SK-N-MC (cell line): ENCODE data around the gene SLC25A47.
A peak's percentile ranks its signal among the peaks of the same experiment; 100 is the strongest.
"Not testable (repeated sequence)": the region's sequence is repeated elsewhere in the genome, so short reads cannot be mapped to it uniquely, and the experiment has no call there.

Experiments
- DNase-seq: peaks from one replicate; pipeline ENCODE4 v3.0.0-alpha.2; 2011; ENCODE audit warnings: low read depth, low spot score
- H3K27ac ChIP-seq: fragments of 200-600 bp; sonication (generic); 2 replicates; pipeline ENCODE4 v1.5.1; 2016; ENCODE audit warnings: mixed run types
- H3K36me3 ChIP-seq: fragments of 200-600 bp; sonication (generic); 2 replicates; pipeline ENCODE4 v1.6.1; 2017; ENCODE audit warnings: antibody characterized with exemption, low read length, mixed read lengths; ENCODE audit not compliant: insufficient read depth
- H3K4me3 ChIP-seq: fragments of 200-600 bp; sonication (generic); 2 replicates; pipeline ENCODE4 v1.5.1; 2016
- H3K9ac ChIP-seq: fragments of 200-600 bp; sonication (generic); 2 replicates; pipeline ENCODE4 v1.8.0; 2017; ENCODE audit warnings: mixed run types, mixed read lengths; ENCODE audit not compliant: insufficient read length
- H3K9me3 ChIP-seq: fragments of 200-600 bp; sonication (generic); 2 replicates; pipeline ENCODE4 v1.6.1; 2017; ENCODE audit warnings: low read depth, mild to moderate bottlenecking, antibody characterized with exemption, low read length, moderate library complexity, mixed read lengths
- EZH2 ChIP-seq: fragments of 200-600 bp; sonication (generic); IDR thresholded peaks from one replicate; pipeline ENCODE4 v1.6.1; 2017; ENCODE audit warnings: antibody characterized with exemption
- FOXP2 ChIP-seq: optimal IDR thresholded peaks from 2 replicates; pipeline ENCODE3; 2011; ENCODE audit warnings: mild to moderate bottlenecking, moderate library complexity; ENCODE audit not compliant: insufficient read depth; ENCODE audit errors: extremely low read length, control extremely low read depth
- POLR2AphosphoS5 ChIP-seq: IDR thresholded peaks from 2 replicates; pipeline ENCODE4 v1.6.1; 2012; ENCODE audit warnings: mild to moderate bottlenecking, low read depth, low read length, borderline replicate concordance

SLC25A47 gene

DNA sequence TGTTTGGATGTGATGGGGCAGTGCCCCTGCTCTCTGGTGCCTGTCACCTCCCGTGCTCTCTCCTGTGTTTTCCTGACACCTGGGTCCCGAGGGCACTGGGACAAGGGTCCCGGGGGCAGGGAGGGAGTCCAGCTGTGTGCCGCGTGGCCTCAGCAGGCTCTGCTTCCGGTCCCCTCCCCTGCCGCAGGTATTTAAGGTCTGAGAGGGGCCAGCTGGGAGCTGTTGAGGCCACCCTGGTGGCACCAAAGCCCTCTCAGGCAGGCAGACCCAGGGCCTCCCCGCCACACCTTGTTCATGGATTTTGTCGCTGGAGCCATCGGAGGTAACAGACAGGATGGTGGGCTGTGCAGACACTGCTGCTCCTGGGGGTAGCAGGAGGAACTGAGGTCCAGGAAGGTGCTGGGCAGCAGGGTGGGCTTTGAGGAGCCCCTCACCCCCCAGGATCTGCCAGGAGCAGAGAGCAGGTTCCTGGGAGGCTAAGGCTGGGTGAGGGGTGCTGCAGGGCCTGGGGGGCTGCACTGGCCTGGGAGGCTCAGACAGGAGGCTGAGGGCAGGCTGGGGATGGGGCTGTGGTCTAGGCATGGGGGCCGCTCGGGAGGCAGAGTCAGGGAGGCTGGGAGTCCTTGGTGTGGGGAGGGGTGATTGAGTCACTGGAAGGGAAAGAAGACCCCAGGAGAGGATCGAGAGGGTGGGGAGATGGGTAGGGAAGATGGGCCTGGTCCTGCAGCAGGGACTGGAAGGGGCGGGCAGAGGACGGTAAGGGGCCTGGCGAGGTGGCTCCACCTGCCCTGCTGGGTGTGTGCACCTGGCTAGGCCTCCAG, at the start of gene SLC25A47:
Gene SLC25A47 (plus strand): TSS at position 219 of the 821 bp plus-strand sequence. CDS start 76 bp downstream, at position 295.
- no peak within 1 kb of the TSS for H3K4me3 ChIP-seq
- no peak for TF ChIP-seq EZH2
- TF ChIP-seq POLR2AphosphoS5: no peak
- no peak for TF ChIP-seq FOXP2
- H3K27ac ChIP-seq: no peak within 1 kb of the TSS
- H3K36me3 ChIP-seq: no peaks in the 10 kb centered on the region
- H3K9ac ChIP-seq: no peak within 1 kb of the TSS
- H3K9me3 ChIP-seq: no peaks in the 10 kb centered on the region
- no peak for DNase-seq

- peaks cover 47% of the 10 kb centered on the region for H3K36me3 ChIP-seq
- no peak for DNase-seq
- no peak overlapping the region for H3K9ac ChIP-seq
- no peak for TF ChIP-seq EZH2
- no peak for TF ChIP-seq FOXP2
- TF ChIP-seq POLR2AphosphoS5: no peak
- H3K9me3 ChIP-seq: no peaks in the 10 kb centered on the region
- no peak overlapping the region for H3K27ac ChIP-seq
- no peak overlapping the region for H3K4me3 ChIP-seq
Observed at GRCh38 chr14:100274250-100274649, 48.9 kb upstream of the SLC25A47 start.

- TF ChIP-seq POLR2AphosphoS5 (no peak), EZH2 (no peak), FOXP2 (no peak)
- no peak for DNase-seq
- H3K36me3 ChIP-seq: peaks cover 45% of the 10 kb centered on the region
- no peak overlapping the region for H3K9ac ChIP-seq
- H3K27ac ChIP-seq: no peak overlapping the region
- H3K4me3 ChIP-seq: no peak overlapping the region
- no peaks in the 10 kb centered on the region for H3K9me3 ChIP-seq
Observed at GRCh38 chr14:100275214-100275613, 47.9 kb upstream of the SLC25A47 start.

GRCh38 chr14:100278702-100279101, 44.4 kb upstream of the SLC25A47 start:
- no peak overlapping the region for H3K9ac ChIP-seq
- TF ChIP-seq EZH2 (no peak), POLR2AphosphoS5 (no peak), FOXP2 (no peak)
- no peak for DNase-seq
- no peaks in the 10 kb centered on the region for H3K9me3 ChIP-seq
- H3K36me3 ChIP-seq: peaks cover 45% of the 10 kb centered on the region
- peak overlapping the region; percentile 22; the same call in 1 of the 2 replicates for H3K27ac ChIP-seq
- H3K4me3 ChIP-seq: no peak overlapping the region

GRCh38 chr14:100279133-100279532, 44.0 kb upstream of the SLC25A47 start:
- no peak for DNase-seq
- Histone ChIP-seq H3K36me3 (peaks cover 44% of the 10 kb centered on the region), H3K9ac (no peak overlapping the region), H3K4me3 (no peak overlapping the region), H3K9me3 (no peaks in the 10 kb centered on the region), H3K27ac (peak overlapping the region; percentile 22; the same call in 1 of the 2 replicates)
- TF ChIP-seq FOXP2: no peak
- no peak for TF ChIP-seq POLR2AphosphoS5
- TF ChIP-seq EZH2: no peak

- no peak for TF ChIP-seq POLR2AphosphoS5
- TF ChIP-seq EZH2: no peak
- no peak for TF ChIP-seq FOXP2
- H3K9ac ChIP-seq: no peak overlapping the region
- no peak for DNase-seq
- H3K36me3 ChIP-seq: peaks cover 40% of the 10 kb centered on the region
- H3K9me3 ChIP-seq: no peaks in the 10 kb centered on the region
- no peak overlapping the region for H3K4me3 ChIP-seq
- no peak overlapping the region for H3K27ac ChIP-seq
Observed at GRCh38 chr14:100279563-100279962, 43.6 kb upstream of the SLC25A47 start.

- no peak for TF ChIP-seq EZH2
- no peak; the same call in 1 of the 2 replicates for TF ChIP-seq POLR2AphosphoS5
- peaks cover 24% of the 10 kb centered on the region for H3K36me3 ChIP-seq
- no peak overlapping the region for H3K9ac ChIP-seq
- H3K27ac ChIP-seq: no peak overlapping the region
- DNase-seq: no peak
- no peaks in the 10 kb centered on the region for H3K9me3 ChIP-seq
- no peak overlapping the region for H3K4me3 ChIP-seq
Observed at GRCh38 chr14:100281286-100282082, 41.7 kb upstream of the SLC25A47 start.

DNA sequence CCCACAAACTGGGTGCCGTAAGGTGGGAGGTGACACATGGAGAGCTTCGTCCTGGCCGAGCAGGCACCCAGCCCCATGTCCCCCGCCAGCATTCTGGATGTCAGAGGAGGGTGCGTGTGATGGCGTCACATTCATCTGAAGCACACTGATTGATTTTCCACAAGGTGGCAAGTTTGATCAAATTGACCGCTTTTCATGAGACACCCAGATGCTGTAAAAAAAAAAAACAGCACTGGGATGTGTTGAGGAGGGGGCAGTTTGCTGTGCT, 41.1 kb upstream of the SLC25A47 start:
- peak overlapping the region; percentile 70; the same call in 1 of the 2 replicates for H3K27ac ChIP-seq
- no peak overlapping the region for H3K9ac ChIP-seq
- H3K9me3 ChIP-seq: no peaks in the 10 kb centered on the region
- peaks cover 19% of the 10 kb centered on the region for H3K36me3 ChIP-seq
- no peak for DNase-seq
- H3K4me3 ChIP-seq: no peak overlapping the region
- no peak for TF ChIP-seq EZH2
- TF ChIP-seq FOXP2: no peak
- TF ChIP-seq POLR2AphosphoS5: no peak

GRCh38 chr14:100282766-100283419, 40.2 kb upstream of the SLC25A47 start:
- TF ChIP-seq FOXP2 (no peak), POLR2AphosphoS5 (no peak), EZH2 (no peak)
- Histone ChIP-seq H3K27ac (peak overlapping the region; percentile 70), H3K9ac (no peak overlapping the region), H3K36me3 (peaks cover 10% of the 10 kb centered on the region), H3K9me3 (no peaks in the 10 kb centered on the region), H3K4me3 (no peak overlapping the region)
- no peak for DNase-seq

GRCh38 chr14:100283436-100283835, 39.7 kb upstream of the SLC25A47 start:
- not testable (repeated sequence) for H3K9ac ChIP-seq, H3K9me3 ChIP-seq, H3K4me3 ChIP-seq, DNase-seq, H3K36me3 ChIP-seq
- peak overlapping the region; percentile 70 for H3K27ac ChIP-seq
